ENCODE data around the gene OTOF. TPM values are rescaled to one million over a fixed set of nuclear protein-coding genes. Genes with fewer than 3 reads are reported as not detected.

The OTOF gene
- total RNA-seq, 1 experiment from 2014 or later, result not detected

DNA sequence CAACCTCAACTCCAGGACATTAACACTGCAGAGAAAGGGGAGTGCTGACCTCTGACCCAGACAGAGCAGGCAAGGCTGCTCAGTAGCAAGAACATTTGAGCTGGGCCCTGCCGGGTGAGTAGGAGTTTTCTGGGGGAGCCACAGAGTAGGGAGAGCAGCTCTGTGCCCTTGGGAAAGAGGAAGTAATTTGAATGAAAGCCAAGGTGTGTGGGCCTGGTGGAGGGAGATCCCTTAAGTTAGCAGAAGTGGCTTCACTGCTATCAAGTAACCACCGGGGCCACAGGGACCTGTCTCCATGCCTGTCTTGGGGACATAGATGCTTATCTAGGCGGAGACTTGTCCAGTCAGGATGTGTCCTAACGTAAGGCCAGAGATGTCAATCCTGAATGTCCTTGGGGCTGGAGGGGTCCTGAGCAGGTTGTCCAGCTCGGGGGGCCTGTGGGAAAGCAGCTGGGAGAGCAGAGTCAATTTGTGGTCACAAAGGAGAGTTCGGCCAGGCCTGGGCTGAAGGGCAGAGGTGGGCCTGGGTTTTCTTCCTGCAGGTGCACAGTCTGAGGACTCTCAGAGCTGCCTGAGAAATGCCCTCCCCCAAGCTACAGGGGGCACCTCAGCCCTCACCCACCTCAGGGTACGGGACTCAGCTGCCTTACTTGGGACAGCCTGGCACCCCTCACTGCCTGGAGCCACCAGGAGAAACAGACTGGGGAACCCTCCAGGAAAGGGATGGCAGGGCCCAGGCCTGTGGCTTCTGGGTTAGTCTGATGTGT is 15.0 kb upstream of the OTOF start:
- no peak overlapping the region for H3K4me3 ChIP-seq
- H3K4me1 ChIP-seq (replicated peaks), result no peaks in the 10 kb centered on the region
- peaks cover 12% of the 10 kb centered on the region for H3K27me3 ChIP-seq (replicated peaks)
- H3K9me3 ChIP-seq (replicated peaks), result no peaks in the 10 kb centered on the region
- no peak overlapping the region for H3K27ac ChIP-seq
- no peak for DNase-seq (ENCODE audit: low read depth in 1 of 2, low spot score in 2 of 2)
- H3K36me3 ChIP-seq, result no peaks in the 10 kb centered on the region

DNA sequence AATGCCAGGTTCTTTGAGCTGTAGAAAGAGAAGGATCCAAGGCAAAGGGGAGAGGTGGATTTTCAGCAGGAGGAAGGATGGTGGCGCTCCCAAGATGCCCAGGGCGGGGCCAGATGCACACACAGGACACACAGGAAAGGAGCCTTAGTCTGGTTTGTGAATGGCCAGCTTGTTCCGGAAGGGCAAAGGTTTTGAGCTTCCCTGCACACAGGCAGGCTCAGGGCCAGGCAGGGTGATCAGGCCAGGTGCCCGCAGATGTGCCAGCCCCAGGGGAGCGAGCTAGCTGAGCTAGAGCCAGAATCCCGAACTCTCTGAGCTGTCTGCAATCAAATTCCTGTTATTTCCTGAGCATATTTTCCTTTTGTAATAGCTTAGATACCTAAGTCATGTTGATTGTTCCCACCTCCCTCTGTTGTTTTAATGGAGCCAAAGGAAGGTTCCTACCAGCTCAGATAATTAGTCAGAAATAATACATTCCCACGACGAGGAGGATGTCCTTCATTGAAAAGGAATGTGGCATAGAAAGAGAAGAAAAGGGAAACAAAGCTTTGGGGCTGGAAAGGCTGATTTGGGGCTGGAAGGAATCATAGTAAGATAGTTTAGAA is 13.7 kb upstream of the OTOF start:
- no peak for DNase-seq (ENCODE audit: low read depth in 1 of 2, low spot score in 2 of 2)
- Histone ChIP-seq H3K36me3 (no peaks in the 10 kb centered on the region), H3K27ac (no peak overlapping the region), H3K27me3 (replicated peaks) (peaks cover 2% of the 10 kb centered on the region; the same call in 1 of the 2 replicates), H3K4me1 (replicated peaks) (no peaks in the 10 kb centered on the region), H3K9me3 (replicated peaks) (no peaks in the 10 kb centered on the region), H3K4me3 (no peak overlapping the region)

DNA sequence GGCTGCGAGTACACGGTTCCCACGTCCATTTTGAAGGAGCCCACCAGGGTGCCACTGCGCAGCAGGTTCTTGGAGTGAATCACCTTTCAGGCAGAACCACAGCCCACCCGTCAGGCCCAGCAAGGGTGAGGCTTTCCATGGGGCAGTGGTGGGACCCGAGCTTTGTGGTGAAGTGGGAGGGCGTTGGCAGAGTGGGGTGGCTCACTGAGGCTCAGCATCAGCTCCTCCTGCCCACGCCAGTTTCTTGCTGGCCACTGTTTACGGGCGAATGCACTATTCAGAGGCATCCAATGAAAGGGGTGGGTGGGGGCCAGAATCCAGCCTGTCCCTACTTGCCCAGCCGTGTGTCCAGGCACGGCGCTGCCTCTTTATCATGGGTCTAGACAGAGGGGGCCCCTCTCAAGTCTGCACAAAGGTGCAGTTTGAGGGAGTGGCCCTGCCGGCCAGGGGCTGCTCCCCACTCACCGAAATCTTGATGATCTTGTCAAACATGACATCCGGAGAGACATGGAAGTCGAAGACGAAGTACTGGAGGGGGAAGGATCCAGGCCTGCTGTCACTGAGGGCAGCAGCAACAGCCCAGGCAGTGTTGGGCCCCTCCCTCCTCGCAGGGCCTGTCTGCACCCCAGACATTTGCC is 11.4 kb upstream of the OTOF start:
- H3K9me3 ChIP-seq (replicated peaks), result no peaks in the 10 kb centered on the region
- H3K27me3 ChIP-seq (replicated peaks), result no peaks in the 10 kb centered on the region; the same call in 1 of the 2 replicates
- no peaks in the 10 kb centered on the region for H3K36me3 ChIP-seq
- H3K4me3 ChIP-seq, result no peak overlapping the region
- no peak for DNase-seq (ENCODE audit: low read depth in 1 of 2, low spot score in 2 of 2)
- H3K27ac ChIP-seq, result no peak overlapping the region
- no peaks in the 10 kb centered on the region for H3K4me1 ChIP-seq (replicated peaks)

DNA sequence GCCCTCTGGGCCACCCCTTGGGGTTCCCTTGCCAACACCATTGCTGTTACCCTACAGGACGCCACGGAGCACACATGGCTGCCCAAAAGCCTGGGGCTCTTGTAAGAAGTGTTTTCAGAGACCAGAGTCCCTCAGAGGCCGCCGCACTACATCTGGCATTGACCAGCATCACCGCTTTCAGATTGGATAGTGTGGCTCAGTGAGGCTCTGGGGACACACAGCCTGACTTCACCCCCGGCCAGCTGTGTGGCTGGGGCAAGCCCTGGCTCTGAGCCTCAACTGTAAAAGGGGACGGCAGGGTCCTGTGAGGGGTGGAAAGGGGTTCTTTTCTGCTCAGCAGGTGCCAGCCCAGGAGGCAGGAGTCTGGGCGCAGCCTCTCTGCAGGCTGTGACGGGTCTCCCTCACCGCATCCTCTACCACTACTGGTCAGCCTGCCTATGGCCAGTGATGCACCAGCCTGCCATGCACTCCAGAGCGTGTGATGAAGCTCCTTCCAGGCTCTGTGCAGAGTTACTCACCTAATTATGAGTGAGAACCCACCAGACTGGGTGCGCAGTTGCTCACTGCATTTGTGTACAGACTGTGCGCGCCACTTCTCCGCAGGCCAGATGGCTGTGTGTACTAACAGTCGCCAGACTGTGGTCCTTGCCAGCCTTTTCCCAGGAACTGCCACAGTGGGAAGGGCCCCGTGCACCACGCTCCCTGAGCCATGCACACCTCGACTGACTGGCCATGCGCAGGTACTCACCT is 10.7 kb upstream of the OTOF start:
- H3K9me3 ChIP-seq (replicated peaks), result no peaks in the 10 kb centered on the region
- no peaks in the 10 kb centered on the region for H3K4me1 ChIP-seq (replicated peaks)
- H3K27me3 ChIP-seq (replicated peaks), result no peaks in the 10 kb centered on the region; the same call in 1 of the 2 replicates
- H3K36me3 ChIP-seq, result no peaks in the 10 kb centered on the region
- no peak for DNase-seq (ENCODE audit: low read depth in 1 of 2, low spot score in 2 of 2)
- H3K27ac ChIP-seq, result no peak overlapping the region
- no peak overlapping the region for H3K4me3 ChIP-seq

DNA sequence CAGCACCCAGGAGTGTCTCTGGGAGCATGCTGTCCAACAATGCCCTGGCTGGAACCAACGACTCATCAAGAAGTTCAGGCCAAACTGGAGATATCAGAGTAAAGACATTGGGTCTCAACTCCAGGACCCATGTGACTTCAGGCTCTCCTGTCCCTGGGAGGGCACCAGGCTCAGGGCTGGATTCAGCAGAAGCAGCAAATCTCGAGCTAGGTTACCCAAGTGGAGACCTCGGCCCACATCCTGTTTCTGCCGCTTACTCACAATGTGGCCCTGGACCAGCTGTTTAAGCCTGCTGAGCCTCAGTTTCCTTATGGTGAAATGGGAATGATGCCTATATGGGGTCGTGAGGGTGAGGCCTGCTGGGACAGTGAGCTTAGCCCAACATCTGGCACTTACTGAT is 9.3 kb upstream of the OTOF start:
- Histone ChIP-seq H3K27ac (no peak overlapping the region), H3K4me3 (no peak overlapping the region), H3K27me3 (replicated peaks) (no peaks in the 10 kb centered on the region; the same call in 1 of the 2 replicates), H3K4me1 (replicated peaks) (no peaks in the 10 kb centered on the region), H3K9me3 (replicated peaks) (no peaks in the 10 kb centered on the region), H3K36me3 (no peaks in the 10 kb centered on the region)
- DNase-seq (ENCODE audit: low read depth in 1 of 2, low spot score in 2 of 2), result no peak

DNA sequence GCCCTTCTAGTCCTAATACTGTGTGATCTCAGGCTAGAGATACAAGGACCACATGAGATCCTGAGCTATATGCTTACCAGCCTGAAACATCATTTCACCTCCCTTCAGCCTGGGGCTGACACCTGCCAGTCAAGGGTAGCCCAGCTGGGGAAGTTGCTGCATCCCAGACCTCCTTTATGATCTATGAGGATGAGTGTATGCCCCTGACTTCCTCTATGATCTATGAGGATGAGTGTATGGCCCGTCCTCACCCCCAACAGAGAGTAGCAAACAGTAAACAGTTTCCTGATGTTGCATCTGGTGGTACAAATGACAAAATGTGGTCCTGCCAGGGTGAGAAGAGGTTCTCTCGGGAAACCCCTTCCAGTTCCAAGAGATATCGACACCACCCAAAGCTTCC is 8.9 kb upstream of the OTOF start:
- Histone ChIP-seq H3K27ac (no peak overlapping the region), H3K27me3 (replicated peaks) (no peaks in the 10 kb centered on the region; the same call in 1 of the 2 replicates), H3K4me3 (no peak overlapping the region), H3K36me3 (no peaks in the 10 kb centered on the region), H3K9me3 (replicated peaks) (no peaks in the 10 kb centered on the region), H3K4me1 (replicated peaks) (no peaks in the 10 kb centered on the region)
- DNase-seq (ENCODE audit: low read depth in 1 of 2, low spot score in 2 of 2), result no peak

DNA sequence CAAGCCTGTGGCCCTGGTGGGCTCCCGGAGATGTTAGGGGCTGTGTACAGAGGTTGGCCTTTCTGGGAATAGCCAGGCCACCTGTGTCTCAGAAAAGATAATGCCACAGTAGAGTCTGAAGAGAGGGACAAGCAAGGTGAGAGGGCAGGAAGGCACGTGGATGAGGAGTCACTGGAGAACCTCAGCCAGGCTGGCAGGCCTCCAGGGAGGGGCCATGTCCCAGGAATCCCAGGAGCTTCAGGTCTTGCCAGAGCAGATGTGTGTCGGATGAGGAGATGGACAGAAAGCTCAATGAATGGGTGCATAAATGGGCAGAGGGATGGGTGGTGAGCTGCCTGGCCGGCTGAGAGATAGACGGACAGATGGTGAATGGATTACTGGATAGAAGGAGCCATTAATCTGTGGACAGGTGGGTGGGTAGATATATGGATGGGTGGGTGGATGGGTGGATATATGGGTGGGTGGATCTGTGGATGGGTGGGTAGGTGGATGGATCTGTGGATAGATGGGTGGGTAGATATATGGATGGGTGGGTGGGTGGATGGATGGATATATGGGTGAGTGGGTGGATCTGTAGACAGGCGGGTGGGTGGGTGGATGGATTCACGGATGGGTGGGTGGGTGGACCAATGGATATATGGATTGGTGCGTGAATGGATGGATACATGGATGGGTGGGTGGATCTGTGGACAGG is 7.9 kb upstream of the OTOF start:
- Histone ChIP-seq H3K27ac (no peak overlapping the region), H3K9me3 (replicated peaks) (no peaks in the 10 kb centered on the region), H3K4me3 (no peak overlapping the region), H3K4me1 (replicated peaks) (no peaks in the 10 kb centered on the region), H3K27me3 (replicated peaks) (no peaks in the 10 kb centered on the region), H3K36me3 (no peaks in the 10 kb centered on the region)
- no peak for DNase-seq (ENCODE audit: low read depth in 1 of 2, low spot score in 2 of 2)

DNA sequence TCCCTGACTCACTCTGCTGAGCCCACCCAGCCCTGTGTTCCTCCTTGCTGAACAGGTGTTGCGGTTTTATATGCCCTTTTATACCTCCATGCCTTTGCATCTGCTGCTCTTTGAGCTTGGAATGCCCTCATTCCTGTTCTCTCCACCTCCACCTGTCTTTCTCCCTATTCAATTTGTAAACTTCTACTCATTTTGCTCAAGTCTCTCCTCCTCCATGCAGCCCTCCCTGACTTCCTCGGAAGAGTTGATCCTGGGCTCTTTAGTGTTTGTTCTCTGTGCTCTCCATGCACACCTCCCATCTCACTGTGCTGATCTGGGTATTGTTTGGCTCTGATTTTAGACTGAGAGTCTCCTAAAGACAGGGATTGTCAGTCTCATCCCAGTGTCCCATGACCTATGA is 7.2 kb upstream of the OTOF start:
- DNase-seq (ENCODE audit: low read depth in 1 of 2, low spot score in 2 of 2), result no peak
- no peak overlapping the region for H3K4me3 ChIP-seq

DNA sequence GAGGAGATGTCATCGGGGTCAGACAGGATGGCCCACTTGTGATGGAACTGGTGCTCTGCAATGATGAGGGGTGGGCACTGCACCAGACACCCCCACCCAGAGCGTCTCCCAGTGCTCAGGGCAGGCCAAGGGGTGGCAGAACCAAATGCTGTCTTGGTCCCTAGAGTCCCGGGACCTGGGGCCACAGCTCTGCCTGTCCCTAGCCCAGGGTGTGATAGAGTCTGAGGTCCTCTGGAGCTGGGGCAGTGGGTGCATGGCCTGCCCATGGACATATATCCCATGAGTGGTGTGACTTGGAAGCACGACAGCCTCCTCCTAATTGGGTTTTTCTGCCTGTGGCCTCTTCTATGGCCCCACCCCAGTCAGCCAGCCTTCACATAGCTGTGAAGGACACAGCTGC is 6.7 kb upstream of the OTOF start:
- Histone ChIP-seq H3K27me3 (replicated peaks) (no peaks in the 10 kb centered on the region), H3K4me1 (replicated peaks) (no peaks in the 10 kb centered on the region), H3K4me3 (no peak overlapping the region), H3K27ac (no peak overlapping the region), H3K9me3 (replicated peaks) (no peaks in the 10 kb centered on the region), H3K36me3 (no peaks in the 10 kb centered on the region)
- DNase-seq (ENCODE audit: low read depth in 1 of 2, low spot score in 2 of 2), result no peak

More for the DNA sequence above, 7.2 kb upstream of the OTOF start:
- Histone ChIP-seq H3K9me3 (replicated peaks) (no peaks in the 10 kb centered on the region), H3K36me3 (no peaks in the 10 kb centered on the region), H3K27ac (no peak overlapping the region), H3K4me1 (replicated peaks) (no peaks in the 10 kb centered on the region), H3K27me3 (replicated peaks) (no peaks in the 10 kb centered on the region)

DNA sequence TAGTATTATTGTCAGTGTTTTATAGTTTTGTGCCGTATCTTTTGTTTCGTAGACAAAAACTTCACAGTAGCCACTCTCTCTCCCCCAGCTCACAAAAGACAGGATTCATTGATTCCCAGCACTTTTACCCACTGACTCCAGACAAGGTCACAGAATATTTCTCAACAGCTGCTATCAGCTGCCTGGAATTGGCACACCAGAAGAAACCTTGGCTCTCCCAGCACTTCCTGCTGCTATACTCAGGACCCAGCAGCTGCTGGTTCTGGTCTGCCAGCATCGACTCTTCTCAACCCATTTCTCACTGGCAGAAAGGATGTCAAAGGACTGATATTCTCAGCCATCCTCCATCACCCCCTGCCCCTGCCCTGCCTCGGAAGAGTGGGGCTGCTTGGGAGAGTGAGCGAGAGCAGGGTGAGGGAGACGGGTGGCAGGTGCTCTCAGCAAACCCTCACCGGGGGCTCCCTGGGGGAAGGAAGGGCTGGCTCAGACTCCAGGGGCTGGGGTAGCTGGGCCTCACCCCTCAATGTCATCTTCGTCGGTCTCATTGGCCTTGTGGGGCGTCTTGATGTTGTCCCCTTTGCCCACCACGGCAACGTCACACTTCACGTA is 6.1 kb upstream of the OTOF start:
- Histone ChIP-seq H3K9me3 (replicated peaks) (no peaks in the 10 kb centered on the region), H3K36me3 (no peaks in the 10 kb centered on the region), H3K4me1 (replicated peaks) (no peaks in the 10 kb centered on the region), H3K27me3 (replicated peaks) (no peaks in the 10 kb centered on the region), H3K27ac (no peak overlapping the region), H3K4me3 (no peak overlapping the region)
- no peak for DNase-seq (ENCODE audit: low read depth in 1 of 2, low spot score in 2 of 2)

DNA sequence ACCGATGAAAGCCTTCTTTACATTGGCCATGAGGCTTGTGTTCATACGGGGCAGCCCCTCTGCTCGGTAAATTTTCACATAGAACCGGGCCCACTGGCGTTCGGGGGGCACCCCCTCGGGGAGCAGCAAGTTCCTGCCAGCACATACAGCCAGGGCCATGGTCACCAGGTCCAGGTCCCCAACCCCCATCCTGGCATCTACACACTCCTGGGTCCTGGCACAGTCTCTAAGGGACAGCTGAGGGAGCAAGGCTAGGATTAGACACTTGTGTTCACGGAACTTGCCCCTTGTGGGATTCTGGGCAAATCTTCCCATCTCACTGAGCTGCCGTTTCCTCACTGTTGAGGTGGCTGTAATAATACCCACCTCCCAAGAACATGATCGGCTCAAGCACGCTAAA is 5.6 kb upstream of the OTOF start:
- no peak overlapping the region for H3K4me3 ChIP-seq

DNA sequence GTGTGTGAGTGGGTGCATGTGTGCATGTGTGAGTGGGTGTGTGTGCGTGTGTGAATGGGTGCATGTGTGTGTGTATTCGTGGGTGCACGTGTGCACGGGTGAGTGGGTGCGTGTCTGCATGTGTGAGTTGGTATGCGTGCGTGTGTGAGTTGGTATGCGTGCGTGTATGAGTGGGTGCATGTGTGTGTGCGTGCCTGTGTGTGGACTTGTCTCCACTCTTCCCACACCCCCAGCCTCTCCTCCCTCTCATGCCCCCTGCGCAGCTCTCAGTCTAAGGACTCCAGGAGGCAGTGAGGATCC is 5.1 kb upstream of the OTOF start:
- no peaks in the 10 kb centered on the region for H3K4me1 ChIP-seq (replicated peaks)
- no peak overlapping the region for H3K27ac ChIP-seq
- H3K4me3 ChIP-seq, result no peak overlapping the region
- H3K36me3 ChIP-seq, result no peaks in the 10 kb centered on the region
- DNase-seq (ENCODE audit: low read depth in 1 of 2, low spot score in 2 of 2), result no peak
- H3K9me3 ChIP-seq (replicated peaks), result no peaks in the 10 kb centered on the region
- no peaks in the 10 kb centered on the region for H3K27me3 ChIP-seq (replicated peaks)

More for the DNA sequence above, 5.6 kb upstream of the OTOF start:
- H3K27ac ChIP-seq, result no peak overlapping the region
- H3K27me3 ChIP-seq (replicated peaks), result no peaks in the 10 kb centered on the region
- no peaks in the 10 kb centered on the region for H3K9me3 ChIP-seq (replicated peaks)
- no peaks in the 10 kb centered on the region for H3K4me1 ChIP-seq (replicated peaks)
- no peak for DNase-seq (ENCODE audit: low read depth in 1 of 2, low spot score in 2 of 2)
- H3K36me3 ChIP-seq, result no peaks in the 10 kb centered on the region

Data from SJSA1 (cell line).